Stimulated activated CD4-positive, alpha-beta T cell treated with anti-CD3 and anti-CD28 coated beads, Interleukin-1b, Interleukin-23, amount 100 ng/mL, for 4 hours (primary cell): ENCODE data around the gene AHCYL1.
"Not testable (repeated sequence)": the region's sequence is repeated elsewhere in the genome, so short reads cannot be mapped to it uniquely, and the experiment has no call there.

Source experiments
- DNase-seq, 2 donors: peaks; one replicate each; pipeline ENCODE4 v3.0.0-alpha.2; 2020; ENCODE audit warnings: low read depth in 2 of 2

AHCYL1 gene

GRCh38 chr1:109984456-109985246, at the start of gene AHCYL1:
Gene AHCYL1 (plus strand): TSS chr1:109984765. CDS start chr1:109985053, 288 bp downstream.
- peak; percentile 98 to 99 for DNase-seq

GRCh38 chr1:109935451-109935900, 49.1 kb upstream of the AHCYL1 start:
- DNase-seq, result no peak

GRCh38 chr1:109937738-109938137, 46.8 kb upstream of the AHCYL1 start:
- DNase-seq, result no peak

GRCh38 chr1:109938556-109938955, 46.0 kb upstream of the AHCYL1 start:
- DNase-seq, result no peak

GRCh38 chr1:109942434-109942833, 42.1 kb upstream of the AHCYL1 start:
- DNase-seq, result no peak

GRCh38 chr1:109944541-109944940, 40.0 kb upstream of the AHCYL1 start:
- no peak for DNase-seq

GRCh38 chr1:109946511-109946910, 38.1 kb upstream of the AHCYL1 start:
- no peak for DNase-seq

GRCh38 chr1:109947582-109948284, 36.8 kb upstream of the AHCYL1 start:
- no peak for DNase-seq

GRCh38 chr1:109948285-109948630, 36.3 kb upstream of the AHCYL1 start:
- DNase-seq, result no peak

GRCh38 chr1:109950038-109950437, 34.5 kb upstream of the AHCYL1 start:
- DNase-seq, result no peak

GRCh38 chr1:109950509-109950908, 34.1 kb upstream of the AHCYL1 start:
- no peak for DNase-seq

- DNase-seq, result not testable (repeated sequence)
Measured at GRCh38 chr1:109951501-109951900, 33.1 kb upstream of the AHCYL1 start.

- DNase-seq, result no peak
Measured at GRCh38 chr1:109954041-109954512, 30.5 kb upstream of the AHCYL1 start.

- DNase-seq, result no peak
Measured at GRCh38 chr1:109959632-109959973, 25.0 kb upstream of the AHCYL1 start.

GRCh38 chr1:109959974-109960744, 24.4 kb upstream of the AHCYL1 start:
- no peak for DNase-seq

GRCh38 chr1:109960745-109961094, 23.8 kb upstream of the AHCYL1 start:
- DNase-seq, result no peak

GRCh38 chr1:109963864-109964263, 20.7 kb upstream of the AHCYL1 start:
- DNase-seq, result no peak

- DNase-seq, result no peak
Measured at GRCh38 chr1:109969146-109969829, 15.3 kb upstream of the AHCYL1 start.

GRCh38 chr1:109969907-109970306, 14.7 kb upstream of the AHCYL1 start:
- no peak for DNase-seq

GRCh38 chr1:109971559-109971958, 13.0 kb upstream of the AHCYL1 start:
- no peak for DNase-seq

GRCh38 chr1:109974191-109974590, 10.4 kb upstream of the AHCYL1 start:
- no peak for DNase-seq

GRCh38 chr1:109975718-109976117, 8.8 kb upstream of the AHCYL1 start:
- no peak for DNase-seq
